GM20000 (cell line): ENCODE data around the gene DNAJC22.
"Not testable (repeated sequence)": the region's sequence is repeated elsewhere in the genome, so short reads cannot be mapped to it uniquely, and the experiment has no call there.

Experiments used
- DNase-seq: peaks from one replicate; pipeline ENCODE4 v3.0.0; 2012; ENCODE audit warnings: low spot score
- CTCF ChIP-seq: IDR thresholded peaks from 2 replicates; pipeline ENCODE4 v1.5.1; 2012; ENCODE audit warnings: mild to moderate bottlenecking, control low read depth; ENCODE audit errors: extremely low read depth, missing control alignments

The DNAJC22 gene

GRCh38 chr12:49314811-49315210, 31.9 kb upstream of the DNAJC22 start:
- no peak for TF ChIP-seq CTCF
- no peak for DNase-seq

- DNase-seq, result not testable (repeated sequence)
These were observed 29.6 kb upstream of the DNAJC22 start for GRCh38 chr12:49317118-49317517.

GRCh38 chr12:49320411-49321103, 26.1 kb upstream of the DNAJC22 start:
- not testable (repeated sequence) for DNase-seq

GRCh38 chr12:49322367-49322707, 24.4 kb upstream of the DNAJC22 start:
- no peak for TF ChIP-seq CTCF
- no peak for DNase-seq

GRCh38 chr12:49322708-49323523, 23.8 kb upstream of the DNAJC22 start, which contains the start of gene TROAP:
Gene TROAP, plus strand, starts transcription at chr12:49323255. Its CDS starts 354 bp downstream, at chr12:49323609.
- no peak for TF ChIP-seq CTCF
- peak; percentile 98 for DNase-seq

GRCh38 chr12:49323524-49324097, 23.1 kb upstream of the DNAJC22 start:
- peak; percentile 19 for DNase-seq
- TF ChIP-seq CTCF, result no peak

- DNase-seq, result no peak
- TF ChIP-seq CTCF, result no peak
These were observed 21.1 kb upstream of the DNAJC22 start for GRCh38 chr12:49325606-49326005.

- DNase-seq, result no peak
- no peak for TF ChIP-seq CTCF
These were observed 19.3 kb upstream of the DNAJC22 start for GRCh38 chr12:49327368-49327767.
